H1 (cell line): ENCODE data around the gene SEMA3F. TPM values are rescaled to one million over a fixed set of nuclear protein-coding genes. Genes with fewer than 3 reads are reported as not detected.

Experiments
- CEBPB ChIP-seq: IDR thresholded peaks from 2 replicates; pipeline ENCODE4 v1.6.1; 2012; ENCODE audit warnings: low read depth, low read length
- CHD2 ChIP-seq: IDR thresholded peaks from 2 replicates; pipeline ENCODE4 v1.6.1; 2012; ENCODE audit warnings: low read length, improper control_type of control experiment
- CHD7 ChIP-seq: fragments of 300-600 bp; sonication (generic); IDR thresholded peaks from 2 replicates; pipeline ENCODE4 v1.7.1; 2012; ENCODE audit warnings: low read length, moderate library complexity, mild to moderate bottlenecking, inconsistent platforms; ENCODE audit not compliant: insufficient replicate concordance
- HDAC6 ChIP-seq: IDR thresholded peaks from one replicate; pipeline ENCODE4 v1.7.1; 2012; ENCODE audit warnings: low read depth, mild to moderate bottlenecking, inconsistent platforms, low read length, moderate library complexity
- POU5F1 ChIP-seq: IDR thresholded peaks from 2 replicates; pipeline ENCODE4 v1.6.1; 2011; ENCODE audit warnings: low read depth, mild to moderate bottlenecking, low read length, moderate library complexity
- RAD21 ChIP-seq, 2 experiments: IDR thresholded peaks in 1 of 2; conservative IDR thresholded peaks in 1 of 2; 2 replicates each; pipeline ENCODE4 v1.6.1; 2011; ENCODE audit warnings: low read depth in 2 of 2, low read length in 2 of 2, improper control_type of control experiment in 1 of 2, inconsistent platforms in 1 of 2, mild to moderate bottlenecking in 1 of 2, moderate library complexity in 1 of 2
- TAF7 ChIP-seq: optimal IDR thresholded peaks from 2 replicates; pipeline ENCODE3; 2011; ENCODE audit warnings: low read depth, mild to moderate bottlenecking, inconsistent platforms, low read length, moderate library complexity, borderline replicate concordance
- TCF12 ChIP-seq: IDR thresholded peaks from 2 replicates; pipeline ENCODE4 v1.6.1; 2011; ENCODE audit warnings: low read depth, mild to moderate bottlenecking, low read length
- YY1 ChIP-seq: IDR thresholded peaks from 2 replicates; pipeline ENCODE4 v1.6.1; 2011; ENCODE audit warnings: low read depth, mild to moderate bottlenecking, low read length
- polyA plus RNA-seq, 7 experiments: library from polyadenylated mRNA; depleted of rRNA in 3 of 7; stranded (reverse) in 5 of 7; unstranded in 2 of 7; fragments of >200 nt in 5 of 7; fragments of 200-250 nt in 2 of 7; gene quantifications; 1 replicate in 5 of 7; 2 replicates in 1 of 7; 4 replicates in 1 of 7; pipeline versions ENCODE4 v1.2.1 to v1.2.3, GENCODE V29; 2011 to 2013; ENCODE audit warnings: missing spikeins in 2 of 7, mixed read lengths in 2 of 7
- total RNA-seq: library from RNA; stranded (reverse); fragmentation: NEBNext Ultra II Directional; extraction: Animal tissue kit (Norgen Biotek cat#: 25700); gene quantifications from 2 replicates; pipeline ENCODE4 v1.2.1, GENCODE V29; 2021

SEMA3F gene
- total and polyA plus RNA-seq, 2 of the 8 experiments (the other 6 are each of a cell fraction or from before 2014, with no cell fraction given) = 20.3 to 37.0 TPM

GRCh38 chr3:50121072-50122032 lies 33.8 kb upstream of the SEMA3F start (continued):
- TF ChIP-seq RAD21 (IDR thresholded peaks at IDR 0.05 in 1 of 2, conservative IDR thresholded peaks at IDR 0.05 in 1 of 2; ENCODE audit: low read depth in 2 of 2, low read length in 2 of 2) = peak; percentile 98
- TF ChIP-seq YY1 = 0 out of 2 replicates have a peak, but pooled peaks have one; percentile 38
- TF ChIP-seq HDAC6 = no peak
- no peak for TF ChIP-seq POU5F1
- no peak for TF ChIP-seq TCF12
- TF ChIP-seq CEBPB = no peak
- TF ChIP-seq TAF7 = no peak
- no peak for TF ChIP-seq CHD2
- no peak for TF ChIP-seq CHD7
